Measurements from ENCODE around the gene MYL2. TPM values are rescaled to one million over a fixed set of nuclear protein-coding genes. Genes with fewer than 3 reads are reported as not detected.

The MYL2 gene
- total RNA-seq, 4 donors from 2014 or later: not detected

- Histone ChIP-seq H3K36me3 (no peaks in the 10 kb centered on the region), H3K4me1 (no peaks in the 10 kb centered on the region), H3K27me3 (no peaks in the 10 kb centered on the region), H3K9me3 (peaks cover 0 to under 1% (median 0%) of the 10 kb centered on the region in 4 donors), H3K27ac (no peak overlapping the region), H3K4me3 (no peak overlapping the region)
- DNase-seq: no peak
- TF ChIP-seq POLR2A (IDR thresholded peaks at IDR 0.05): no peak
- TF ChIP-seq CTCF (IDR thresholded peaks at IDR 0.05): no peak
Observed at GRCh38 chr12:110940296-110940695, 19.9 kb upstream of the MYL2 start.

- Histone ChIP-seq H3K36me3 (no peaks in the 10 kb centered on the region), H3K27ac (no peak overlapping the region), H3K4me1 (no peaks in the 10 kb centered on the region), H3K9me3 (no peaks in the 10 kb centered on the region), H3K27me3 (no peaks in the 10 kb centered on the region), H3K4me3 (no peak overlapping the region)
- peak; percentile 23 to 74 (median 65) for DNase-seq
- TF ChIP-seq POLR2A (IDR thresholded peaks at IDR 0.05): no peak
- peak; percentile 58 to 93 (median 76) for TF ChIP-seq CTCF (IDR thresholded peaks at IDR 0.05)
Observed at GRCh38 chr12:110937104-110937641, 16.8 kb upstream of the MYL2 start.

- TF ChIP-seq CTCF (IDR thresholded peaks at IDR 0.05): no peak
- no peak for TF ChIP-seq POLR2A (IDR thresholded peaks at IDR 0.05)
- H3K27ac ChIP-seq: no peak overlapping the region
- no peak for DNase-seq
- no peaks in the 10 kb centered on the region for H3K4me1 ChIP-seq
- no peaks in the 10 kb centered on the region for H3K36me3 ChIP-seq
- no peaks in the 10 kb centered on the region for H3K27me3 ChIP-seq
- H3K4me3 ChIP-seq: no peak overlapping the region
- H3K9me3 ChIP-seq: no peaks in the 10 kb centered on the region
Observed at GRCh38 chr12:110936367-110937103, 16.2 kb upstream of the MYL2 start.

GRCh38 chr12:110935588-110935987 is 15.2 kb upstream of the MYL2 start:
- H3K9me3 ChIP-seq: no peaks in the 10 kb centered on the region
- H3K27ac ChIP-seq: no peak overlapping the region
- H3K27me3 ChIP-seq: no peaks in the 10 kb centered on the region
- TF ChIP-seq CTCF (IDR thresholded peaks at IDR 0.05) (no peak), POLR2A (IDR thresholded peaks at IDR 0.05) (no peak)
- no peaks in the 10 kb centered on the region for H3K36me3 ChIP-seq
- H3K4me1 ChIP-seq: no peaks in the 10 kb centered on the region
- no peak overlapping the region for H3K4me3 ChIP-seq
- DNase-seq: no peak

- TF ChIP-seq CTCF (IDR thresholded peaks at IDR 0.05): no peak
- no peak for TF ChIP-seq POLR2A (IDR thresholded peaks at IDR 0.05)
- no peak for DNase-seq
- Histone ChIP-seq H3K27ac (no peak overlapping the region), H3K36me3 (no peaks in the 10 kb centered on the region), H3K4me3 (no peak overlapping the region), H3K4me1 (no peaks in the 10 kb centered on the region), H3K9me3 (no peaks in the 10 kb centered on the region), H3K27me3 (no peaks in the 10 kb centered on the region)
Observed at GRCh38 chr12:110934093-110934852, 13.9 kb upstream of the MYL2 start.
